HCT116 (cell line): ENCODE results near the gene RPL19. TPM values are rescaled to one million over a fixed set of nuclear protein-coding genes. Genes with fewer than 3 reads are reported as not detected.

Experiments used
- ATAC-seq: fragments of 200-7000 bp; cut with Tn5 transposase; 2 replicates; pipeline ENCODE4 v1.9.1; 2020; ENCODE audit warnings: mild to moderate bottlenecking, moderate library complexity
- BruUV-seq: library from RNA; stranded (reverse); fragments of 400-500 nt; replicated peaks from 2 replicates; lab custom pipeline; 2021; lab: Mats Ljungman, UMichigan
- CTCF ChIA-PET: fragments of 300-600 bp; sonication (Branson Sonifier 250); formaldehyde crosslinking; loops from one replicate; lab custom pipeline; 2021; ENCODE audit warnings: antibody characterized with exemption; lab: Charles Lee
- POLR2A ChIA-PET: fragments of 300-600, 350-600 bp; sonication (Branson Sonifier 250); formaldehyde crosslinking; loops from one replicate; lab custom pipeline; 2021; ENCODE audit warnings: antibody characterized with exemption; lab: Charles Lee
- RAD21 ChIA-PET, 2 experiments: fragments of 300-600 bp; sonication (Branson Sonifier 250); formaldehyde crosslinking; loops; one replicate each; lab custom pipeline; 2023; ENCODE audit warnings: low total read pairs in 2 of 2; ENCODE audit not compliant: uncharacterized antibody in 2 of 2, unreplicated experiment in 2 of 2, low non-redundant PET in 1 of 2; lab: Charles Lee
- DNase-seq: peaks from one replicate; pipeline ENCODE4 v3.0.0-alpha.2; 2010; ENCODE audit warnings: low read depth, low spot score
- H2AFZ ChIP-seq: fragments of 200-600 bp; shearing (Covaris generic), sonication (generic); 2 replicates; pipeline ENCODE4 v1.6.1; 2017; ENCODE audit warnings: low read depth, mixed run types, mixed read lengths, antibody characterized with exemption, low read length; ENCODE audit not compliant: poor library complexity, severe bottlenecking
- H3K27ac ChIP-seq: 2 replicates; pipeline ENCODE4 v1.5.1; 2012; ENCODE audit warnings: low read depth, low read length
- H3K27me3 ChIP-seq: fragments of 200-600 bp; sonication (generic); 2 replicates; pipeline ENCODE4 v1.6.1; 2016; ENCODE audit warnings: mixed run types, low read length, mixed read lengths; ENCODE audit not compliant: insufficient read depth
- H3K36me3 ChIP-seq, 2 experiments: fragments of 200-500 bp in 1 of 2; fragments of 200-600 bp in 1 of 2; sonication (Bioruptor generic) in 1 of 2; sonication (generic) in 1 of 2; 2 replicates each; pipeline versions ENCODE4 v1.5.1 to v1.6.1; 2014 to 2016; ENCODE audit warnings: low read length in 2 of 2, inconsistent platforms in 1 of 2, mixed read lengths in 1 of 2, mixed run types in 1 of 2; ENCODE audit not compliant: insufficient read depth in 2 of 2, control insufficient read depth in 1 of 2
- H3K4me1 ChIP-seq, 2 experiments: fragments of 200-600 bp in 1 of 2; sonication (generic) in 1 of 2; 2 replicates each; pipeline versions ENCODE4 v1.5.1 to v1.6.1; 2012 to 2017; ENCODE audit warnings: low read length in 2 of 2, inconsistent platforms in 1 of 2, mild to moderate bottlenecking in 1 of 2, mixed read lengths in 1 of 2, mixed run types in 1 of 2, moderate library complexity in 1 of 2; ENCODE audit not compliant: insufficient read depth in 2 of 2, control insufficient read depth in 1 of 2
- H3K4me2 ChIP-seq: fragments of 200-600 bp; sonication (generic); 2 replicates; pipeline ENCODE4 v1.6.1; 2017; ENCODE audit warnings: mixed run types, low read length, mixed read lengths
- H3K4me3 ChIP-seq, 2 experiments: fragments of 200-600 bp in 1 of 2; sonication (generic) in 1 of 2; replicated peaks in 1 of 2; 2 replicates each; pipeline ENCODE4 v1.5.1; 2011 to 2016; ENCODE audit warnings: low read length in 2 of 2, control low read depth in 1 of 2, low read depth in 1 of 2, mild to moderate bottlenecking in 1 of 2, mixed read lengths in 1 of 2, mixed run types in 1 of 2
- H3K79me2 ChIP-seq: fragments of 200-600 bp; sonication (generic); 2 replicates; pipeline ENCODE4 v1.6.1; 2017; ENCODE audit warnings: mild to moderate bottlenecking, mixed run types, low read length, moderate library complexity, mixed read lengths; ENCODE audit not compliant: insufficient read depth
- H3K9ac ChIP-seq: fragments of 200-600 bp; sonication (generic); 2 replicates; pipeline ENCODE4 v1.6.1; 2016; ENCODE audit warnings: low read length, mixed read lengths
- H3K9me2 ChIP-seq: fragments of 200-600 bp; sonication (generic), shearing (Covaris generic); 2 replicates; pipeline ENCODE4 v1.6.1; 2017; ENCODE audit warnings: mixed run types, mild to moderate bottlenecking, moderate library complexity; ENCODE audit not compliant: insufficient read depth
- H3K9me3 ChIP-seq, 2 experiments: fragments of 200-500 bp in 1 of 2; fragments of 200-600 bp in 1 of 2; sonication (Bioruptor generic) in 1 of 2; sonication (generic) in 1 of 2; 2 replicates each; pipeline ENCODE4 v1.6.1; 2014 to 2017; ENCODE audit warnings: low read length in 2 of 2, mixed read lengths in 2 of 2, inconsistent platforms in 1 of 2, low read depth in 1 of 2, mild to moderate bottlenecking in 1 of 2, mixed run types in 1 of 2, moderate library complexity in 1 of 2; ENCODE audit not compliant: control insufficient read depth in 1 of 2, insufficient read depth in 1 of 2
- H4K20me1 ChIP-seq: fragments of 200-600 bp; sonication (generic), shearing (Covaris generic); 2 replicates; pipeline ENCODE4 v1.6.1; 2017; ENCODE audit warnings: mixed run types, mild to moderate bottlenecking, moderate library complexity; ENCODE audit not compliant: insufficient read depth
- ATF3 ChIP-seq: IDR thresholded peaks from 2 replicates; pipeline ENCODE4 v1.6.1; 2012
- CEBPB ChIP-seq: IDR thresholded peaks from 2 replicates; pipeline ENCODE4 v1.6.1; 2012; ENCODE audit warnings: low read depth
- CTCF ChIP-seq, 3 experiments: fragments of 200-600 bp in 1 of 3; sonication (generic) in 1 of 3; IDR thresholded peaks in 2 of 3; conservative IDR thresholded peaks in 1 of 3; 2 replicates each; pipeline ENCODE4 v1.5.1; 2012 to 2017; ENCODE audit warnings: low read depth in 2 of 3, low read length in 2 of 3, antibody characterized with exemption in 1 of 3, borderline replicate concordance in 1 of 3, control low read depth in 1 of 3, mild to moderate bottlenecking in 1 of 3, mixed read lengths in 1 of 3, mixed run types in 1 of 3, moderate library complexity in 1 of 3; ENCODE audit not compliant: insufficient read depth in 1 of 3
- EZH2phosphoT487 ChIP-seq: fragments of 200-600 bp; IDR thresholded peaks from 2 replicates; pipeline ENCODE4 v1.6.1; 2018; ENCODE audit warnings: antibody characterized with exemption, borderline replicate concordance
- TCF7L2 ChIP-seq: IDR thresholded peaks from 2 replicates; pipeline ENCODE4 v1.7.0; 2011; ENCODE audit warnings: borderline replicate concordance, inconsistent platforms; ENCODE audit not compliant: insufficient read depth, insufficient read length; ENCODE audit errors: extremely low read depth
- intact Hi-C: fragments of 100-400 bp; cut with micrococcal nuclease; formaldehyde crosslinking; loops from 2 replicates; pipeline ENCODE4 v1.10.0; 2022
- total RNA-seq: library from RNA; stranded (reverse); gene quantifications from one replicate; pipeline ENCODE4 v1.2.1, GENCODE V29; 2021; ENCODE audit not compliant: unreplicated experiment

RPL19 gene
- total RNA-seq, 1 experiment from 2014 or later: 2,276 TPM

- ATAC-seq (no peak), DNase-seq (no peak)
- Histone ChIP-seq H3K27ac (no peak overlapping the region), H3K9me3 (no peaks in the 10 kb centered on the region), H3K4me2 (no peak overlapping the region), H3K36me3 (peaks cover 4 to 5% of the 10 kb centered on the region in 2 experiments; a peak in 3 of 4 replicates), H3K4me1 (peaks cover 19 to 32% of the 10 kb centered on the region in 2 experiments), H3K9ac (no peak overlapping the region), H4K20me1 (no peaks in the 10 kb centered on the region), H3K27me3 (no peaks in the 10 kb centered on the region), H2AFZ (no peak overlapping the region), H3K9me2 (no peaks in the 10 kb centered on the region)
- BruUV-seq: no TSS peak
- CTCF ChIA-PET: interaction anchor here (0.8 to 1.7 kb wide), 3 partner anchors 20 to 30 kb away, joined by 3 to 6 read pairs (median 6); no protein-coding TSS in a partner anchor
- intact Hi-C loops: no loop called here
- POLR2A ChIA-PET: interaction anchor here (1.8 kb wide), 1 partner anchor 29 kb away, joined by 3 read pairs; no protein-coding TSS in a partner anchor
- RAD21 ChIA-PET: no interaction called here
- no peak for TF ChIP-seq EZH2phosphoT487
- no peak for TF ChIP-seq TCF7L2
- TF ChIP-seq CEBPB: no peak
- no peak for TF ChIP-seq ATF3
- 0 out of 6 replicates have a peak, but pooled peaks of 2 of the 3 experiments have one; percentile 5 to 15 for TF ChIP-seq CTCF (IDR thresholded peaks at IDR 0.05 in 2 of 3, conservative IDR thresholded peaks at IDR 0.05 in 1 of 3; ENCODE audit: borderline replicate concordance in 1 of 3, insufficient read depth in 1 of 3, low read depth in 2 of 3, low read length in 2 of 3)
- TF ChIP-seq, all 23 proteins: peak for 1
- Histone ChIP-seq H3K4me3 (no peak overlapping the region), H3K79me2 (peaks cover 12% of the 10 kb centered on the region; the same call in 1 of the 2 replicates)
Measured at GRCh38 chr17:39194089-39194984, 5.7 kb upstream of the RPL19 start.
